ENCODE results near the gene RPLP2.

DNA sequence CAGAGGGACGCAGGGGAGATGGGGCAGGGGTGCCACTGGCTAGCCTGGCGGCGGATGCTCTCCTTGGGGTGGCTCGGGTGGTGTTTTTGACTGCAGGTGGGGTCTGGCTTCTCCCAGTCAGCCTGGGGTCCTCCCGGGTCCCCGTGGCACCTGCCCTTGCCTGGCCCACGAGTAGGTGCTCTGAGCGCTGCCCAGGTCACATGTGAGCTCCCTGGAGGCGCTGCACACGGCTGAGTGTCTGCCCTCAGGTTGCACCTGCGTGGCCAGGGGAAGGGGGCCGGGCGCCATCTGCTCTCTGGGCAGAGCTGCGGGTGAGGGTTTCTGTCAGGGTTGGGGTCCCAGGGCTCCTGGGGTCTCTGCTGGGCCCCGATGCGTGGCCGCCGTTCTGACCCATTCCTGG is 38.1 kb downstream of the RPLP2 start:
- TF ChIP-seq, protein P1, sequence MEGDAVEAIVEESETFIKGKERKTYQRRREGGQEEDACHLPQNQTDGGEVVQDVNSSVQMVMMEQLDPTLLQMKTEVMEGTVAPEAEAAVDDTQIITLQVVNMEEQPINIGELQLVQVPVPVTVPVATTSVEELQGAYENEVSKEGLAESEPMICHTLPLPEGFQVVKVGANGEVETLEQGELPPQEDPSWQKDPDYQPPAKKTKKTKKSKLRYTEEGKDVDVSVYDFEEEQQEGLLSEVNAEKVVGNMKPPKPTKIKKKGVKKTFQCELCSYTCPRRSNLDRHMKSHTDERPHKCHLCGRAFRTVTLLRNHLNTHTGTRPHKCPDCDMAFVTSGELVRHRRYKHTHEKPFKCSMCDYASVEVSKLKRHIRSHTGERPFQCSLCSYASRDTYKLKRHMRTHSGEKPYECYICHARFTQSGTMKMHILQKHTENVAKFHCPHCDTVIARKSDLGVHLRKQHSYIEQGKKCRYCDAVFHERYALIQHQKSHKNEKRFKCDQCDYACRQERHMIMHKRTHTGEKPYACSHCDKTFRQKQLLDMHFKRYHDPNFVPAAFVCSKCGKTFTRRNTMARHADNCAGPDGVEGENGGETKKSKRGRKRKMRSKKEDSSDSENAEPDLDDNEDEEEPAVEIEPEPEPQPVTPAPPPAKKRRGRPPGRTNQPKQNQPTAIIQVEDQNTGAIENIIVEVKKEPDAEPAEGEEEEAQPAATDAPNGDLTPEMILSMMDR (IDR thresholded peaks at IDR 0.05) = no peak
- TF ChIP-seq EZH2 (IDR thresholded peaks at IDR 0.05) = no peak

Data from neural progenitor cell (in vitro differentiated cells).